ENCODE measurements around the gene SMARCC1. TPM values are rescaled to one million over a fixed set of nuclear protein-coding genes. Genes with fewer than 3 reads are reported as not detected.
"Not testable (repeated sequence)": the region's sequence is repeated elsewhere in the genome, so short reads cannot be mapped to it uniquely, and the experiment has no call there.

SMARCC1 gene
- total and polyA plus RNA-seq, 4 donors, result 12.5 to 66.8 (median 40.8) TPM

DNA sequence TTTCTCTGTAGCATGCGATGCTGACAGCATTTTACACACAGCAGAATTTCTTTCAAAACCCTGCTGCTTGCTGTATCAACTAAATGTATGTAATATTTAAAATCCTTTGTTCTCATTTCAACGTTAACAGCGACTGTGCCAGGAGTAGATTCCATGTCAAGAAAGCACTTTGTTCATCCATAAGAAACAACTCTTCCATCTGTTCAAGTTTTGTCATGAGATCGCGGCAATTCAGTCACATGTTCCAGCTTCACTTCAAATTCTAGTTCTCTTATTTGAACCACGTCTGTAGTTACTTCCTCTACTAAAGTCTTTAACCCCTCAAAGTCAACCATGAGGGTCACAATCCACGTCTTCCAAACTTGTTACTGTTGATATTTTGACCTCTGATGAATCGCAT lies 50.6 kb downstream of the SMARCC1 start:
- Histone ChIP-seq H3K36me3 (ENCODE audit: control insufficient read depth in 1 of 2, insufficient read depth in 2 of 2, low read length in 1 of 2) (peaks cover 3% of the 10 kb centered on the region in 2 donors), H3K9me3 (ENCODE audit: control insufficient read depth, low read length) (no peaks in the 10 kb centered on the region), H3K4me1 (ENCODE audit: control insufficient read depth in 1 of 2, insufficient read depth in 2 of 2, low read length in 2 of 2) (no peaks in the 10 kb centered on the region), H3K27ac (ENCODE audit: low read depth in 1 of 2, low read length in 2 of 2) (no peak overlapping the region), H3K27me3 (ENCODE audit: control insufficient read depth in 1 of 2, insufficient read depth in 2 of 2, low read length in 1 of 2) (no peaks in the 10 kb centered on the region), H3K4me3 (ENCODE audit: low read length in 2 of 2) (no peak overlapping the region)
- WGBS, 2 donors, result 85 to 86% methylated on average over 8 of the region's 8 CpGs
- DNase-seq (no peak), ATAC-seq (ENCODE audit: low FRiP score) (no peak)
- intact Hi-C loops (cut with DNase I), result no loop called here

DNA sequence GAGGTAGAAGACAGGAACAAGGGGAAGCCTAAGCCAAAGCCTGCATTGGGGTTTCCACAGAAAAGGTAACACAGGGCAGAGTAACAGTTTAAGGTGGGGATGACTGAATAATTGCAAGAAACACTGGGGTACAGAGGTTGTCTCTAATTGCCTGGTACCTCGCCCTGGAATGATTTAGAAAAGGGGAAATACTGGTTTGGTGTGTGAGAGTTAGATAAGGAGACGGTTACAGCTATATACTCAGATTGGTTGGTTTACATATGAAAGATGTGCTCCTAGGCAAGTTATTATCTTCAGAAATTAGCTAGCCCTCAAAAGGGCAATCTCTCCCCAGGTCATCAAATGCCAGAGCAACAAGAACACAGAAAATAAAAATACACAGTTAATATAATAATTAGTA lies 58.8 kb downstream of the SMARCC1 start:
- 94 to 97% methylated on average over 2 of the region's 2 CpGs for WGBS, 2 donors
- Histone ChIP-seq H3K36me3 (ENCODE audit: control insufficient read depth in 1 of 2, insufficient read depth in 2 of 2, low read length in 1 of 2) (peaks cover 0 to under 1% of the 10 kb centered on the region in 2 donors), H3K27me3 (ENCODE audit: control insufficient read depth in 1 of 2, insufficient read depth in 2 of 2, low read length in 1 of 2) (no peaks in the 10 kb centered on the region), H3K27ac (ENCODE audit: low read depth in 1 of 2, low read length in 2 of 2) (no peak overlapping the region), H3K9me3 (ENCODE audit: control insufficient read depth, low read length) (no peaks in the 10 kb centered on the region), H3K4me1 (ENCODE audit: control insufficient read depth in 1 of 2, insufficient read depth in 2 of 2, low read length in 2 of 2) (no peaks in the 10 kb centered on the region), H3K4me3 (ENCODE audit: low read length in 2 of 2) (no peak overlapping the region)
- DNase-seq (no peak), ATAC-seq (ENCODE audit: low FRiP score) (no peak)
- intact Hi-C loops (cut with DNase I), result no loop called here

DNA sequence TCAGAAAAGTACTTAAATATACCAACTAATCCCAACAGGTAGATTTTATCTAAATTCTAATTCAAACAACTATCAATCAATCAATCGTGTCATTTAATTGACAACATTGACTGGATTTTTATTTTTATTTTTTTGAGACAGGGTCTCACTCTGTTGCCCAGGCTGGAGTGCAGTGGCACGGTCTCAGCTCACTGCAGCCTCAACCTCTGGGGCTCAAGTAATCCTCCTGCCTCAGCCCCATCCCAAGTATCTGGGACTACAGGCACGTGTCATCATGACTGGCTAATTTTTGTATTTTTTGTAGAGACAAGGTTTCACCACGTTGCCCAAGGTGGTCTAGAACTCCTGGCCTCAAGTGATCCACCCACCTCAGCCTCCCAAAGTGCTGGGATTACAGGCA lies 64.2 kb downstream of the SMARCC1 start:
- WGBS, 2 donors, result 87 to 94% methylated on average over 4 of the region's 4 CpGs
- not testable (repeated sequence) for H3K4me3 ChIP-seq (ENCODE audit: low read length in 2 of 2); H3K36me3 ChIP-seq (ENCODE audit: control insufficient read depth in 1 of 2, insufficient read depth in 2 of 2, low read length in 1 of 2); DNase-seq; H3K4me1 ChIP-seq (ENCODE audit: control insufficient read depth in 1 of 2, insufficient read depth in 2 of 2, low read length in 2 of 2); H3K27me3 ChIP-seq (ENCODE audit: control insufficient read depth in 1 of 2, insufficient read depth in 2 of 2, low read length in 1 of 2); H3K9me3 ChIP-seq (ENCODE audit: control insufficient read depth, low read length); ATAC-seq (ENCODE audit: low FRiP score); H3K27ac ChIP-seq (ENCODE audit: low read depth in 1 of 2, low read length in 2 of 2)
- intact Hi-C loops (cut with DNase I), result loop anchor here in 1 of 2 donors (10.0 kb wide), 1 partner anchor 67 kb away; the partner anchor contains the start of gene SMARCC1

DNA sequence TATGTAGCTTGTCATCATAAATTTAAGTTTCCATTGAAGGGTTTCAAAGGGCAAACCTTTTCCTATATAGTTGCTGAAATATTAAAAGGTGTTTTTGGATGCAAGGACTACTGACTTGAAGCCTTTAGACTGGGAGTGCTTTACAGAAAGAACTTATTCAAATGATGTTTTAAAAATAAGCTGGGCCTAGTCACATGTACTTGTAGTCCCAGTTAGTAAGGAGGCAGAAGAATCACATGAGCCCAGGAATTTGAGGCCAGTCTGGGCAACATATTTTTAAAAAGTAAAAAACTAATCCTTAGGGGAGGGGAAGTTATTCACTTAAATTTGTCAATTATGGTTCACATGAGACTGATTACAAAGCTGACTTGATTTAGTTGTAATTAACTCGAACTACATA lies 65.0 kb downstream of the SMARCC1 start:
- H3K4me3 ChIP-seq (ENCODE audit: low read length in 2 of 2), result no peak overlapping the region
- H3K4me1 ChIP-seq (ENCODE audit: control insufficient read depth in 1 of 2, insufficient read depth in 2 of 2, low read length in 2 of 2), result no peaks in the 10 kb centered on the region
- no peaks in the 10 kb centered on the region for H3K9me3 ChIP-seq (ENCODE audit: control insufficient read depth, low read length)
- no peaks in the 10 kb centered on the region for H3K27me3 ChIP-seq (ENCODE audit: control insufficient read depth in 1 of 2, insufficient read depth in 2 of 2, low read length in 1 of 2)
- 90 to 91% methylated on average over 1 of the region's 1 CpG for WGBS, 2 donors
- DNase-seq (no peak), ATAC-seq (ENCODE audit: low FRiP score) (no peak)
- intact Hi-C loops (cut with DNase I), result loop anchor here in 1 of 2 donors (10.0 kb wide), 1 partner anchor 68 kb away; the partner anchor contains the start of gene SMARCC1
- peaks cover 0 to 2% of the 10 kb centered on the region in 2 donors for H3K36me3 ChIP-seq (ENCODE audit: control insufficient read depth in 1 of 2, insufficient read depth in 2 of 2, low read length in 1 of 2)
- no peak overlapping the region for H3K27ac ChIP-seq (ENCODE audit: low read depth in 1 of 2, low read length in 2 of 2)

DNA sequence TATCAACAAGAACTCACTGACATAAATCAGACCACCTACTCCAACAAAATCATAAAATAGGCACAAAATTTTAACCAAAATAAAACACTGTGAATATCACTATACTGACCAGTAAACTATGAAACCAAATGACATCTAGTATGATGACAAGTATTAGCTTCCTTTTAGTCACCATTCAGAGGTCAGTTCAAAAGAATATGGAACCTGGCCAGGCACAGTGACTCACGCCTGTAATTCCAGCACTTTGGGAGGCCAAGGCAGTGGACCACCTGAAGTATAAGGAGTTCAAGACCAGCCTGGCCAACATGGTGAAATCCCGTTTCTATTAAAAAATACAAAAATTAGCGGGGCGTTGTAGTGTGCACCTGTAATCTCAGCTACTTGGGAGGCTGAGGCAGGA lies 65.8 kb downstream of the SMARCC1 start:
- Histone ChIP-seq H3K4me3 (ENCODE audit: low read length in 2 of 2) (no peak overlapping the region), H3K9me3 (ENCODE audit: control insufficient read depth, low read length) (no peaks in the 10 kb centered on the region), H3K4me1 (ENCODE audit: control insufficient read depth in 1 of 2, insufficient read depth in 2 of 2, low read length in 2 of 2) (no peaks in the 10 kb centered on the region), H3K36me3 (ENCODE audit: control insufficient read depth in 1 of 2, insufficient read depth in 2 of 2, low read length in 1 of 2) (peaks cover 1 to 2% of the 10 kb centered on the region in 2 donors), H3K27me3 (ENCODE audit: control insufficient read depth in 1 of 2, insufficient read depth in 2 of 2, low read length in 1 of 2) (no peaks in the 10 kb centered on the region), H3K27ac (ENCODE audit: low read depth in 1 of 2, low read length in 2 of 2) (no peak overlapping the region)
- ATAC-seq (ENCODE audit: low FRiP score), result no peak
- intact Hi-C loops (cut with DNase I), result loop anchor here in 1 of 2 donors (10.0 kb wide), 1 partner anchor 69 kb away; the partner anchor contains the start of gene SMARCC1
- peak in 1 of 2 donors; percentile 59 for DNase-seq
- WGBS, 2 donors, result 78 to 83% methylated on average over 4 of the region's 4 CpGs

DNA sequence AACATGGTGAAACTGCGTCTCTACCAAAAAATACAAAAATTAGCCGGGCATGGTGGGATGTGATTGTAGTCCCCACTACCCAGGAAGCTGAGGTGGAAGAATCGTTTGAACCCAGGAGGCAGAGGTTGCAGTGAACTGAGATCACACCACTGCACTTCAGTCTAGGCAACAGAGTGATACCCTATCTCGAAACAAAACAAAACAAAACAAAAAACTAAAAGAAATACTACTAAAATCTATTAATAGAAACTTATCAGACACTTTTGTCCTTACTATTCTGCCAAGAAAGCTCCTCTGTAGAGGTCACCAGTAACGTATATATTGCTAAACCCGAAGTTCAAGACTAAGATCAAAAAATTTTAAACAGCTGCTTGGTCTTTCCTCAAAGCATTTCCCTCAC lies 67.1 kb downstream of the SMARCC1 start:
- peaks cover 1 to 2% of the 10 kb centered on the region in 2 donors for H3K36me3 ChIP-seq (ENCODE audit: control insufficient read depth in 1 of 2, insufficient read depth in 2 of 2, low read length in 1 of 2)
- DNase-seq, result no peak
- no peaks in the 10 kb centered on the region for H3K4me1 ChIP-seq (ENCODE audit: control insufficient read depth in 1 of 2, insufficient read depth in 2 of 2, low read length in 2 of 2)
- no peak for ATAC-seq (ENCODE audit: low FRiP score)
- H3K4me3 ChIP-seq (ENCODE audit: low read length in 2 of 2), result no peak overlapping the region
- H3K9me3 ChIP-seq (ENCODE audit: control insufficient read depth, low read length), result no peaks in the 10 kb centered on the region
- intact Hi-C loops (cut with DNase I), result loop anchor here in 1 of 2 donors (10.0 kb wide), 1 partner anchor 70 kb away; the partner anchor contains the start of gene SMARCC1
- H3K27ac ChIP-seq (ENCODE audit: low read depth in 1 of 2, low read length in 2 of 2), result no peak overlapping the region
- WGBS, 2 donors, result 52 to 61% methylated on average over 6 of the region's 6 CpGs
- H3K27me3 ChIP-seq (ENCODE audit: control insufficient read depth in 1 of 2, insufficient read depth in 2 of 2, low read length in 1 of 2), result no peaks in the 10 kb centered on the region

DNA sequence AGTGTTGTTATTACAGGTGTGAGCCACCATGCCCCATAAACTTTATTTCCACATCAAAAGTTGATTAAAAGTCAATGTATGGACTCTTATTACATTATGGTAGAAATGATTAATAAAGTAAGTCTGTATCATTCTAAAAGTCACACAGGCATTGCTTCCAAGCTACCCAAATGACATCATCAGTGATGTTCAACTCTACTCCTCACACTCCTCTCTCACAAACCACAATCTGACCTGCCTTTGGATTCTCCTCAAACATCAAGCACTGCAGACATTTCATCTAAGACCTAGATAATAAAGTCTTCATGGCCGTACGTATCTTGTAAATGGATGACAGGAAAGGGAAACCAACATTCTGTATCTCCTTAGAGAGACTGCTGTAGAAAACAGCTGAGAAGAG lies 68.0 kb downstream of the SMARCC1 start:
- WGBS, 2 donors, result 93 to 96% methylated on average over 2 of the region's 2 CpGs
- H3K27me3 ChIP-seq (ENCODE audit: control insufficient read depth in 1 of 2, insufficient read depth in 2 of 2, low read length in 1 of 2), result no peaks in the 10 kb centered on the region
- no peak for DNase-seq
- H3K36me3 ChIP-seq (ENCODE audit: control insufficient read depth in 1 of 2, insufficient read depth in 2 of 2, low read length in 1 of 2), result peaks cover 1 to 6% of the 10 kb centered on the region in 2 donors
- H3K4me3 ChIP-seq (ENCODE audit: low read length in 2 of 2), result no peak overlapping the region
- no peak for ATAC-seq (ENCODE audit: low FRiP score)
- H3K4me1 ChIP-seq (ENCODE audit: control insufficient read depth in 1 of 2, insufficient read depth in 2 of 2, low read length in 2 of 2), result no peaks in the 10 kb centered on the region
- intact Hi-C loops (cut with DNase I), result loop anchor here in 1 of 2 donors (10.0 kb wide), 1 partner anchor 71 kb away; the partner anchor contains the start of gene SMARCC1
- H3K9me3 ChIP-seq (ENCODE audit: control insufficient read depth, low read length), result no peaks in the 10 kb centered on the region
- H3K27ac ChIP-seq (ENCODE audit: low read depth in 1 of 2, low read length in 2 of 2), result no peak overlapping the region

DNA sequence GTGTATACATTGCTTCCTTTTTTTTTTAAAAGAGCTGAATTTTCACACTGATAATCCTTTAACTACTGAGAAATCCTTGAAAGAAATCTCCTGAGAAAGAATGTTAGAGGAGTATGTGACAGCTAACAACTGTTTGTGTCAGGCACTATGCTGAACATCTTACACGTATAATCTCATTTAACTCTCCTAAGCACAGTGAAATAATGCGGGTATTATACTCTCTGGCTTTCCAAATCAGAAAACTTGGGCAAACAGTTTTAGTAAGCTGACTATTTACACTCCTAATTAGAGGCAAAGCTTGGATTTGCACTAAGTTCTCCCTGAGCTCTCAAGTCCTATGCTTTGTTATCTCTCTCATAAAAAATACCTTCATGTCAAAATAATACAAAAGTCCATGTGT lies 69.3 kb downstream of the SMARCC1 start:
- no peak for DNase-seq
- H3K4me1 ChIP-seq (ENCODE audit: control insufficient read depth in 1 of 2, insufficient read depth in 2 of 2, low read length in 2 of 2), result no peaks in the 10 kb centered on the region
- ATAC-seq (ENCODE audit: low FRiP score), result no peak
- H3K27ac ChIP-seq (ENCODE audit: low read depth in 1 of 2, low read length in 2 of 2), result no peak overlapping the region
- H3K36me3 ChIP-seq (ENCODE audit: control insufficient read depth in 1 of 2, insufficient read depth in 2 of 2, low read length in 1 of 2), result peaks cover 1 to 5% of the 10 kb centered on the region in 2 donors
- no peaks in the 10 kb centered on the region for H3K27me3 ChIP-seq (ENCODE audit: control insufficient read depth in 1 of 2, insufficient read depth in 2 of 2, low read length in 1 of 2)
- H3K9me3 ChIP-seq (ENCODE audit: control insufficient read depth, low read length), result no peaks in the 10 kb centered on the region
- WGBS, 2 donors, result 89 to 95% methylated on average over 2 of the region's 2 CpGs
- no peak overlapping the region for H3K4me3 ChIP-seq (ENCODE audit: low read length in 2 of 2)
- intact Hi-C loops (cut with DNase I), result loop anchor here in 1 of 2 donors (10.0 kb wide), 1 partner anchor 72 kb away; the partner anchor contains the start of gene SMARCC1

DNA sequence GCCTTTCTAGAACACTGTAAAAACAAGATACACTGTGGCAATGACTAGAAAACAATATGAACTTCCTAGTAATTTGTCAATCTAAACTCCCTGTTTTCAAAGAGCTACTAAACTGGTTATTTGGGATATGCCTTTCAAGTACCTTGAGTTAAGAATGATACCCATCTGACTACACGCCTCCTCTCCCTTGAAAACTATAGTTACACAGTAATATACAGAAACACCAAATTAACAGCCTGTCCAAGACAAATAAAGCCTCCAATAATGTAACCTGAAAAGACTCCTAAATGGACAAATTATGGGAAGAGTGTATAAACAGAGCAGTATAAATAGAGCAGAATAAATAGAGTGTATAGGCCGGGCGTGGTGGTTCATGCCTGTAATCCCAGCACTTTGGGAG lies 70.1 kb downstream of the SMARCC1 start:
- DNase-seq (no peak), ATAC-seq (ENCODE audit: low FRiP score) (no peak)
- Histone ChIP-seq H3K4me1 (ENCODE audit: control insufficient read depth in 1 of 2, insufficient read depth in 2 of 2, low read length in 2 of 2) (no peaks in the 10 kb centered on the region), H3K27me3 (ENCODE audit: control insufficient read depth in 1 of 2, insufficient read depth in 2 of 2, low read length in 1 of 2) (no peaks in the 10 kb centered on the region), H3K4me3 (ENCODE audit: low read length in 2 of 2) (no peak overlapping the region), H3K36me3 (ENCODE audit: control insufficient read depth in 1 of 2, insufficient read depth in 2 of 2, low read length in 1 of 2) (peaks cover 3 to 5% of the 10 kb centered on the region in 2 donors), H3K9me3 (ENCODE audit: control insufficient read depth, low read length) (no peaks in the 10 kb centered on the region), H3K27ac (ENCODE audit: low read depth in 1 of 2, low read length in 2 of 2) (no peak overlapping the region)
- intact Hi-C loops (cut with DNase I), result loop anchor here in 1 of 2 donors (10.0 kb wide), 1 partner anchor 73 kb away; the partner anchor contains the start of gene SMARCC1
- WGBS, 2 donors, result 95% methylated on average over 3 of the region's 3 CpGs

Measured in aorta (tissue), 5 donors.